ENCODE data around the gene THUMPD2. TPM values are rescaled to one million over a fixed set of nuclear protein-coding genes. Genes with fewer than 3 reads are reported as not detected.

THUMPD2 gene
- polyA plus RNA-seq, 1 donor (not counting 4 experiments of a cell fraction or from before 2014, with no cell fraction given) = 18.2 TPM

GRCh38 chr2:39710807-39711206 lies 68.3 kb downstream of the THUMPD2 start:
- Histone ChIP-seq H3K4me1 (ENCODE audit: control insufficient read depth, extremely low read depth, insufficient read depth, low read length) (no peaks in the 10 kb centered on the region), H3K36me3 (ENCODE audit: control insufficient read depth in 2 of 2, extremely low read depth in 1 of 2, insufficient read depth in 2 of 2, low read length in 2 of 2) (no peaks in the 10 kb centered on the region), H3K27ac (ENCODE audit: control insufficient read depth, insufficient read depth, low read length) (no peak overlapping the region), H3K27me3 (ENCODE audit: control insufficient read depth, extremely low read depth, insufficient read depth, low read length) (peaks cover 10% of the 10 kb centered on the region), H3K9me3 (ENCODE audit: control insufficient read depth, low read depth, low read length) (no peaks in the 10 kb centered on the region), H3K9ac (ENCODE audit: control insufficient read depth, extremely low read depth, insufficient read depth, low read length) (no peak overlapping the region), H3K4me2 (ENCODE audit: control insufficient read depth, extremely low read depth, insufficient read depth, low read depth, low read length) (no peak overlapping the region), H3K9me1 (ENCODE audit: control insufficient read depth, extremely low read depth, insufficient read depth, low read length) (no peaks in the 10 kb centered on the region), H3K79me2 (ENCODE audit: control insufficient read depth, insufficient read depth, low read length) (no peaks in the 10 kb centered on the region), H4K20me1 (ENCODE audit: control insufficient read depth, extremely low read depth, insufficient read depth, low read length) (peaks cover 3% of the 10 kb centered on the region), H2AFZ (ENCODE audit: control insufficient read depth, low read length) (no peak overlapping the region), H3K4me3 (ENCODE audit: control insufficient read depth in 2 of 3, extremely low read depth in 1 of 3, insufficient read depth in 2 of 3, low read depth in 1 of 3, low read length in 3 of 3) (no peak overlapping the region)
- TF ChIP-seq EZH2 (IDR thresholded peaks at IDR 0.05; ENCODE audit: low read length) = no peak
- no peak for TF ChIP-seq CTCF (optimal IDR thresholded peaks at IDR 0.05 in 1 of 3, IDR thresholded peaks at IDR 0.05 in 1 of 3, conservative IDR thresholded peaks at IDR 0.05 in 1 of 3; ENCODE audit: extremely low read depth in 1 of 3, insufficient read depth in 2 of 3, low read length in 3 of 3)
- FAIRE-seq (no peak), DNase-seq (ENCODE audit: low read depth, low spot score) (no peak)
- dilution Hi-C loops (cut with MboI; ENCODE audit: extremely low pct_ligation_motif_present, low sequenced_read_pairs) = no loop called here

GRCh38 chr2:39708003-39708402 lies 71.1 kb downstream of the THUMPD2 start:
- TF ChIP-seq CTCF (optimal IDR thresholded peaks at IDR 0.05 in 1 of 3, IDR thresholded peaks at IDR 0.05 in 1 of 3, conservative IDR thresholded peaks at IDR 0.05 in 1 of 3; ENCODE audit: extremely low read depth in 1 of 3, insufficient read depth in 2 of 3, low read length in 3 of 3) (no peak), EZH2 (IDR thresholded peaks at IDR 0.05; ENCODE audit: low read length) (no peak)
- DNase-seq (ENCODE audit: low read depth, low spot score) (no peak), FAIRE-seq (no peak)
- Histone ChIP-seq H4K20me1 (ENCODE audit: control insufficient read depth, extremely low read depth, insufficient read depth, low read length) (peaks cover 3% of the 10 kb centered on the region), H3K4me3 (ENCODE audit: control insufficient read depth in 2 of 3, extremely low read depth in 1 of 3, insufficient read depth in 2 of 3, low read depth in 1 of 3, low read length in 3 of 3) (no peak overlapping the region), H3K27ac (ENCODE audit: control insufficient read depth, insufficient read depth, low read length) (no peak overlapping the region), H3K9me3 (ENCODE audit: control insufficient read depth, low read depth, low read length) (no peaks in the 10 kb centered on the region), H3K4me2 (ENCODE audit: control insufficient read depth, extremely low read depth, insufficient read depth, low read depth, low read length) (no peak overlapping the region), H2AFZ (ENCODE audit: control insufficient read depth, low read length) (no peak overlapping the region), H3K36me3 (ENCODE audit: control insufficient read depth in 2 of 2, extremely low read depth in 1 of 2, insufficient read depth in 2 of 2, low read length in 2 of 2) (no peaks in the 10 kb centered on the region), H3K79me2 (ENCODE audit: control insufficient read depth, insufficient read depth, low read length) (no peaks in the 10 kb centered on the region), H3K4me1 (ENCODE audit: control insufficient read depth, extremely low read depth, insufficient read depth, low read length) (no peaks in the 10 kb centered on the region), H3K27me3 (ENCODE audit: control insufficient read depth, extremely low read depth, insufficient read depth, low read length) (peaks cover 5% of the 10 kb centered on the region), H3K9me1 (ENCODE audit: control insufficient read depth, extremely low read depth, insufficient read depth, low read length) (no peaks in the 10 kb centered on the region), H3K9ac (ENCODE audit: control insufficient read depth, extremely low read depth, insufficient read depth, low read length) (no peak overlapping the region)
- dilution Hi-C loops (cut with MboI; ENCODE audit: extremely low pct_ligation_motif_present, low sequenced_read_pairs) = no loop called here

All from keratinocyte (primary cell).